ENCODE measurements around the gene DUSP22. TPM values are rescaled to one million over a fixed set of nuclear protein-coding genes. Genes with fewer than 3 reads are reported as not detected.
"Not testable (repeated sequence)": the region's sequence is repeated elsewhere in the genome, so short reads cannot be mapped to it uniquely, and the experiment has no call there.

Gene DUSP22
- total RNA-seq, 1 donor from 2014 or later = 34.9 TPM

DNA sequence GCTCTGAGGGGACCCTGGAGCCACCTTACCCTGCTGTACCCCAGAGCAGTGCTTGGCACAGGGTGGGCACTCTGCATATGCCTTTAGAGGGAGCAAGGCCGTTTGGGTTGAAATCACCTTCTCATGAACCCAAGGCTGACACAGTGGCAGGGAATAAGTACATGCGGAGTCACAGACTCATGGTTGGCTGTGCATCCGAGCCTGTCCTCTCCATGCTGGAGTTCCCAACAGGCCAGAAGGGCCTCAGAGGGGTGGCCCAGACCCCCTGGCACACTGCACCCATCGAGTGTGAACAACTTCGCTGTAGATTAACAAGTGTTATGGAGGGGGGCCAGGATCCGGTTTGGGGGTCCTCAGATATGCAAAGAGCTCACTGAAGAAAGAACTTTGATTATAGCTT is 78.3 kb downstream of the DUSP22 start:
- Histone ChIP-seq H3K9ac (ENCODE audit: low read length) (no peak overlapping the region), H3K4me1 (ENCODE audit: insufficient read depth, low read length) (no peaks in the 10 kb centered on the region), H3K79me2 (ENCODE audit: insufficient read depth, low read length) (no peaks in the 10 kb centered on the region), H3K4me2 (ENCODE audit: low read length) (no peak overlapping the region), H4K20me1 (ENCODE audit: insufficient read depth, low read length) (no peaks in the 10 kb centered on the region), H3K9me3 (ENCODE audit: insufficient read depth, low read depth, low read length) (peaks cover 9% of the 10 kb centered on the region), H3K4me3 (ENCODE audit: insufficient read depth, low read depth, low read length) (no peak overlapping the region), H2AFZ (ENCODE audit: low read depth, low read length) (no peak overlapping the region), H3K27ac (ENCODE audit: low read depth, low read length) (no peak overlapping the region), H3K27me3 (ENCODE audit: insufficient read depth, low read length) (peaks cover 21% of the 10 kb centered on the region), H3K36me3 (ENCODE audit: insufficient read depth, low read length) (no peaks in the 10 kb centered on the region)
- FAIRE-seq = no peak
- no peak overlapping the region for H3K4me3 Mint-ChIP-seq (ENCODE audit: unreplicated experiment)
- TF ChIP-seq, protein P1, sequence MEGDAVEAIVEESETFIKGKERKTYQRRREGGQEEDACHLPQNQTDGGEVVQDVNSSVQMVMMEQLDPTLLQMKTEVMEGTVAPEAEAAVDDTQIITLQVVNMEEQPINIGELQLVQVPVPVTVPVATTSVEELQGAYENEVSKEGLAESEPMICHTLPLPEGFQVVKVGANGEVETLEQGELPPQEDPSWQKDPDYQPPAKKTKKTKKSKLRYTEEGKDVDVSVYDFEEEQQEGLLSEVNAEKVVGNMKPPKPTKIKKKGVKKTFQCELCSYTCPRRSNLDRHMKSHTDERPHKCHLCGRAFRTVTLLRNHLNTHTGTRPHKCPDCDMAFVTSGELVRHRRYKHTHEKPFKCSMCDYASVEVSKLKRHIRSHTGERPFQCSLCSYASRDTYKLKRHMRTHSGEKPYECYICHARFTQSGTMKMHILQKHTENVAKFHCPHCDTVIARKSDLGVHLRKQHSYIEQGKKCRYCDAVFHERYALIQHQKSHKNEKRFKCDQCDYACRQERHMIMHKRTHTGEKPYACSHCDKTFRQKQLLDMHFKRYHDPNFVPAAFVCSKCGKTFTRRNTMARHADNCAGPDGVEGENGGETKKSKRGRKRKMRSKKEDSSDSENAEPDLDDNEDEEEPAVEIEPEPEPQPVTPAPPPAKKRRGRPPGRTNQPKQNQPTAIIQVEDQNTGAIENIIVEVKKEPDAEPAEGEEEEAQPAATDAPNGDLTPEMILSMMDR (IDR thresholded peaks at IDR 0.05; ENCODE audit: insufficient read depth, low read depth, low read length) = no peak
- no peak for TF ChIP-seq EZH2 (IDR thresholded peaks at IDR 0.05; ENCODE audit: insufficient read depth, low read length)
- H3K27me3 Mint-ChIP-seq (ENCODE audit: low read depth, unreplicated experiment) = peaks cover 35% of the 10 kb centered on the region
- H3K4me1 Mint-ChIP-seq (ENCODE audit: low read depth, unreplicated experiment) = no peaks in the 10 kb centered on the region
- no peak overlapping the region for H3K27ac Mint-ChIP-seq (ENCODE audit: unreplicated experiment)
- H3K9me3 Mint-ChIP-seq (ENCODE audit: unreplicated experiment) = peaks cover 14% of the 10 kb centered on the region
- no peak for DNase-seq (ENCODE audit: low read depth)
- H3K36me3 Mint-ChIP-seq (ENCODE audit: low read depth, unreplicated experiment) = no peaks in the 10 kb centered on the region

DNA sequence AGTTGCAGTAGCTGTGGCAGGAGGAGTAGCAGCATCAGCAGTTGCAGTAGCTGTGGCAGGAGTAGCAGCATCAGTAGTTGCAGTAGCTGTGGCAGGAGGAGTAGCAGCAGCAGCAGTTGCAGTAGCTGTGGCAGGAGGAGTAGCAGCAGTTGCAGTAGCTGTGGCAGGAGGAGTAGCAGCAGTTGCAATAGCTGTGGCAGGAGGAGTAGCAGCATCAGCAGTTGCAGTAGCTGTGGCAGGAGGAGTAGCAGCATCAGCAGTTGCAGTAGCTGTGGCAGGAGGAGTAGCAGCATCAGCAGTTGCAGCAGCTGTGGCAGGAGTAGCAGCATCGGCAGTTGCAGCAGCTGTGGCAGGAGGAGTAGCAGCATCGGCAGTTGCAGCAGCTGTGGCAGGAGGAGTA is 79.6 kb downstream of the DUSP22 start:
- peaks cover 11% of the 10 kb centered on the region for H3K9me3 Mint-ChIP-seq (ENCODE audit: unreplicated experiment)
- FAIRE-seq; H3K9me3 ChIP-seq (ENCODE audit: insufficient read depth, low read depth, low read length); H3K36me3 Mint-ChIP-seq (ENCODE audit: low read depth, unreplicated experiment); H3K79me2 ChIP-seq (ENCODE audit: insufficient read depth, low read length); H3K27ac ChIP-seq (ENCODE audit: low read depth, low read length); H3K4me3 ChIP-seq (ENCODE audit: insufficient read depth, low read depth, low read length); H3K4me1 Mint-ChIP-seq (ENCODE audit: low read depth, unreplicated experiment); H3K4me2 ChIP-seq (ENCODE audit: low read length); DNase-seq (ENCODE audit: low read depth); H3K9ac ChIP-seq (ENCODE audit: low read length); H4K20me1 ChIP-seq (ENCODE audit: insufficient read depth, low read length); H3K4me1 ChIP-seq (ENCODE audit: insufficient read depth, low read length); H3K4me3 Mint-ChIP-seq (ENCODE audit: unreplicated experiment); H2AFZ ChIP-seq (ENCODE audit: low read depth, low read length); H3K27ac Mint-ChIP-seq (ENCODE audit: unreplicated experiment); H3K36me3 ChIP-seq (ENCODE audit: insufficient read depth, low read length): not testable (repeated sequence)
- H3K27me3 Mint-ChIP-seq (ENCODE audit: low read depth, unreplicated experiment) = peaks cover 35% of the 10 kb centered on the region
- H3K27me3 ChIP-seq (ENCODE audit: insufficient read depth, low read length) = peaks cover 20% of the 10 kb centered on the region

DNA sequence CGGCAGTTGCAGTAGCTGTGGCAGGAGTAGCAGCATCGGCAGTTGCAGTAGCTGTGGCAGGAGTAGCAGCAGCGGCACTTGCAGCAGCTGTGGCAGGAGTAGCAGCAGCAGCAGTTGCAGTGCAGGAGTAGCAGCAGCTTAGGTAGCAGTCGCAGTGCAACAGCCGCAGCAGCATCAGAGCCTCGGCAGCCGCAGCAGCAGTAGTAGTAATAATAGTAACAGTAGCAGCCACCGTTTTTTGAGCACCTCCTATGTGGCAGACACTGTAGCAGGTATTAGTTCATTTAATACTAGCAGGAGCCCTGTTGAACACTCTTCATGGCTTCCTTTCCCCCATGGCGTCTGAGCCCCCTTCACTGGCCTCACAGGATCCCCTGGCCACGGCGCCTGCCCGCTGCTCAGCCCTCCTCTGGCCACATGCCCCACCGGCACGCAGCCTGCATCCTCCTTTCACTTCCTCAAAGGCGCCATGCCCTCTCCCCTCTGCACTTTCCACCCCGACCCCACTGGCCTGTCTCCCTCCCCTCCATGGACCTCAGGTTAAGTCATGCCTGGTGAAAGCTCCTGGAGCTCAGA is 80.1 kb downstream of the DUSP22 start:
- no peak overlapping the region for H3K27ac Mint-ChIP-seq (ENCODE audit: unreplicated experiment)
- no peaks in the 10 kb centered on the region for H3K36me3 Mint-ChIP-seq (ENCODE audit: low read depth, unreplicated experiment)
- H3K79me2 ChIP-seq (ENCODE audit: insufficient read depth, low read length) = no peaks in the 10 kb centered on the region
- H3K9me3 Mint-ChIP-seq (ENCODE audit: unreplicated experiment) = peaks cover 11% of the 10 kb centered on the region
- H4K20me1 ChIP-seq (ENCODE audit: insufficient read depth, low read length) = no peaks in the 10 kb centered on the region
- peaks cover 35% of the 10 kb centered on the region for H3K27me3 Mint-ChIP-seq (ENCODE audit: low read depth, unreplicated experiment)
- H3K4me1 ChIP-seq (ENCODE audit: insufficient read depth, low read length) = no peaks in the 10 kb centered on the region
- H3K36me3 ChIP-seq (ENCODE audit: insufficient read depth, low read length) = no peaks in the 10 kb centered on the region
- no peak overlapping the region for H3K4me3 Mint-ChIP-seq (ENCODE audit: unreplicated experiment)
- no peak overlapping the region for H3K4me2 ChIP-seq (ENCODE audit: low read length)
- H3K9me3 ChIP-seq (ENCODE audit: insufficient read depth, low read depth, low read length) = peaks cover 4% of the 10 kb centered on the region
- FAIRE-seq (no peak), DNase-seq (ENCODE audit: low read depth) (no peak)
- no peaks in the 10 kb centered on the region for H3K4me1 Mint-ChIP-seq (ENCODE audit: low read depth, unreplicated experiment)
- no peak overlapping the region for H3K4me3 ChIP-seq (ENCODE audit: insufficient read depth, low read depth, low read length)
- no peak for TF ChIP-seq EZH2 (IDR thresholded peaks at IDR 0.05; ENCODE audit: insufficient read depth, low read length)
- TF ChIP-seq, protein P1 (IDR thresholded peaks at IDR 0.05; ENCODE audit: insufficient read depth, low read depth, low read length) = no peak
- H2AFZ ChIP-seq (ENCODE audit: low read depth, low read length) = no peak overlapping the region
- H3K9ac ChIP-seq (ENCODE audit: low read length) = no peak overlapping the region
- no peak overlapping the region for H3K27ac ChIP-seq (ENCODE audit: low read depth, low read length)
- peaks cover 18% of the 10 kb centered on the region for H3K27me3 ChIP-seq (ENCODE audit: insufficient read depth, low read length)
